Astrocyte (in vitro differentiated cells and primary cell): ENCODE data around the gene SLC35F2. TPM values are rescaled to one million over a fixed set of nuclear protein-coding genes. Genes with fewer than 3 reads are reported as not detected.

Experiments used
- DNase-seq: peaks from one replicate; pipeline ENCODE4 v3.0.0-alpha.2; 2010; ENCODE audit warnings: low read depth
- FAIRE-seq: peaks from 2 replicates; lab custom pipeline; 2011; peaks lifted over from hg19 to GRCh38; lab: Jason Lieb, UNC
- H2AFZ ChIP-seq: 2 replicates; pipeline ENCODE4 v1.6.0; 2012; ENCODE audit warnings: low read depth, low read length, inconsistent platforms
- H3K27ac ChIP-seq: 2 replicates; pipeline ENCODE4 v1.5.1; 2011; ENCODE audit warnings: low read depth, low read length, inconsistent platforms
- H3K27me3 ChIP-seq: 2 replicates; pipeline ENCODE4 v1.6.0; 2011; ENCODE audit warnings: low read length, inconsistent platforms; ENCODE audit not compliant: insufficient read depth
- H3K36me3 ChIP-seq: 2 replicates; pipeline ENCODE4 v1.5.1; 2011; ENCODE audit warnings: low read length, inconsistent platforms; ENCODE audit not compliant: insufficient read depth
- H3K4me1 ChIP-seq: 2 replicates; pipeline ENCODE4 v1.5.1; 2011; ENCODE audit warnings: low read length, inconsistent platforms; ENCODE audit not compliant: insufficient read depth
- H3K4me2 ChIP-seq: 2 replicates; pipeline ENCODE4 v1.6.0; 2012; ENCODE audit warnings: low read length, inconsistent platforms
- H3K4me3 ChIP-seq: 2 replicates; pipeline ENCODE4 v1.5.1; 2011; ENCODE audit warnings: low read depth, mild to moderate bottlenecking, low read length, inconsistent platforms; ENCODE audit not compliant: insufficient read depth
- H3K79me2 ChIP-seq: 2 replicates; pipeline ENCODE4 v1.6.0; 2012; ENCODE audit warnings: mild to moderate bottlenecking, low read length, inconsistent platforms; ENCODE audit not compliant: insufficient read depth
- H3K9ac ChIP-seq: 2 replicates; pipeline ENCODE4 v1.6.0; 2012; ENCODE audit warnings: mild to moderate bottlenecking, low read length, inconsistent platforms
- H3K9me3 ChIP-seq: 2 replicates; pipeline ENCODE4 v1.5.1; 2012; ENCODE audit warnings: low read depth, mild to moderate bottlenecking, low read length, inconsistent platforms; ENCODE audit not compliant: insufficient read depth
- H4K20me1 ChIP-seq: 2 replicates; pipeline ENCODE4 v1.6.0; 2012; ENCODE audit warnings: low read length, inconsistent platforms; ENCODE audit not compliant: insufficient read depth
- H3K27ac Mint-ChIP-seq: one replicate; pipeline ENCODE4 v1.8.0; 2021; ENCODE audit warnings: mild to moderate bottlenecking, mixed read lengths; ENCODE audit not compliant: unreplicated experiment
- H3K27me3 Mint-ChIP-seq: one replicate; pipeline ENCODE4 v1.8.0; 2021; ENCODE audit warnings: low read depth, mixed read lengths; ENCODE audit not compliant: unreplicated experiment
- H3K36me3 Mint-ChIP-seq: one replicate; pipeline ENCODE4 v1.8.0; 2021; ENCODE audit warnings: low read depth, mixed read lengths; ENCODE audit not compliant: unreplicated experiment
- H3K4me1 Mint-ChIP-seq: one replicate; pipeline ENCODE4 v1.8.0; 2021; ENCODE audit warnings: low read depth, mixed read lengths; ENCODE audit not compliant: unreplicated experiment
- H3K4me3 Mint-ChIP-seq: one replicate; pipeline ENCODE4 v1.8.0; 2021; ENCODE audit warnings: mild to moderate bottlenecking, moderate library complexity, mixed read lengths; ENCODE audit not compliant: unreplicated experiment
- H3K9me3 Mint-ChIP-seq: one replicate; pipeline ENCODE4 v1.8.0; 2021; ENCODE audit warnings: mild to moderate bottlenecking, mixed read lengths; ENCODE audit not compliant: unreplicated experiment
- CTCF ChIP-seq: IDR thresholded peaks from 2 replicates; pipeline ENCODE4 v1.5.1; 2011; ENCODE audit warnings: low read depth, mild to moderate bottlenecking, inconsistent platforms, low read length, moderate library complexity; ENCODE audit not compliant: insufficient read depth
- EZH2 ChIP-seq: IDR thresholded peaks from 2 replicates; pipeline ENCODE4 v1.6.1; 2012; ENCODE audit warnings: mild to moderate bottlenecking, low read length, inconsistent platforms; ENCODE audit not compliant: insufficient read depth
- total RNA-seq: library from RNA; stranded (reverse); gene quantifications from 2 replicates; pipeline ENCODE4 v1.2.1, GENCODE V29; 2021

Gene SLC35F2
- total RNA-seq, 1 donor from 2014 or later, result 52.5 TPM

GRCh38 chr11:107777110-107777509, 81.5 kb downstream of the SLC35F2 start:
- no peaks in the 10 kb centered on the region for H3K9me3 ChIP-seq
- Mint-ChIP-seq H3K27ac (no peak overlapping the region), H3K27me3 (no peaks in the 10 kb centered on the region), H3K4me1 (no peaks in the 10 kb centered on the region), H3K4me3 (no peak overlapping the region), H3K36me3 (no peaks in the 10 kb centered on the region), H3K9me3 (no peaks in the 10 kb centered on the region)
- H2AFZ ChIP-seq, result no peak overlapping the region
- no peak overlapping the region for H3K9ac ChIP-seq
- H4K20me1 ChIP-seq, result no peaks in the 10 kb centered on the region
- H3K36me3 ChIP-seq, result no peaks in the 10 kb centered on the region
- H3K4me3 ChIP-seq, result no peak overlapping the region
- FAIRE-seq (no peak), DNase-seq (no peak)
- no peaks in the 10 kb centered on the region for H3K79me2 ChIP-seq
- no peaks in the 10 kb centered on the region for H3K27me3 ChIP-seq
- H3K4me1 ChIP-seq, result no peaks in the 10 kb centered on the region
- H3K4me2 ChIP-seq, result no peak overlapping the region
- TF ChIP-seq CTCF, result no peak
- no peak for TF ChIP-seq EZH2
- no peak overlapping the region for H3K27ac ChIP-seq

DNA sequence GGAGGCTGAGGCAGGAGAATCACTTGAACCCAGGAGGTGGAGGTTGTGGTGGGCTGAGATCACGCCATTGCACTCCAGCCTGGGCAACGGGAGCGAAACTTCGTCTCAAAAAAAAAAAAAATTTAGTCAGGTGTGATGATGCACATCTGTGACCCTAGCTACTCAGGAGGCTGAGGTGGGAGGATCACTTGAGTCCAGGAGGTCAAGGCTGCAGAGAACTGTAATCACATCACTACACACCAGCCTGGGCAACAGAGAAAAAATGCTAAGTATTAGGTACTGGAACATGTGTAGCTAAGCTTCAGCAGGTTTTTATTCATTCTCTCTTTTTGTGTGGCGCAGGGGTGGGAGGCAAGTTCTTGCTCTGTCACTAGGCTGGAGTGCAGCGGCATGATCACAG, 82.5 kb downstream of the SLC35F2 start:
- Histone ChIP-seq H3K27ac (no peak overlapping the region), H4K20me1 (no peaks in the 10 kb centered on the region), H3K9ac (no peak overlapping the region), H2AFZ (no peak overlapping the region), H3K36me3 (no peaks in the 10 kb centered on the region), H3K4me3 (no peak overlapping the region), H3K4me2 (no peak overlapping the region), H3K4me1 (no peaks in the 10 kb centered on the region), H3K79me2 (no peaks in the 10 kb centered on the region), H3K9me3 (no peaks in the 10 kb centered on the region), H3K27me3 (no peaks in the 10 kb centered on the region)
- no peak for TF ChIP-seq CTCF
- no peak for TF ChIP-seq EZH2
- Mint-ChIP-seq H3K4me1 (no peaks in the 10 kb centered on the region), H3K27me3 (no peaks in the 10 kb centered on the region), H3K36me3 (no peaks in the 10 kb centered on the region), H3K27ac (no peak overlapping the region), H3K4me3 (no peak overlapping the region), H3K9me3 (no peaks in the 10 kb centered on the region)
- DNase-seq, result no peak
- FAIRE-seq, result no peak

- DNase-seq (peak; percentile 58), FAIRE-seq (no peak)
- Histone ChIP-seq H3K4me1 (peaks cover 19% of the 10 kb centered on the region), H3K9ac (peak overlapping the region; percentile 70), H3K27ac (peak overlapping the region; percentile 86), H3K4me2 (peak overlapping the region; percentile 76), H3K9me3 (no peaks in the 10 kb centered on the region), H3K4me3 (no peak overlapping the region), H3K36me3 (no peaks in the 10 kb centered on the region), H3K79me2 (no peaks in the 10 kb centered on the region), H2AFZ (peak overlapping the region; percentile 71), H3K27me3 (no peaks in the 10 kb centered on the region), H4K20me1 (no peaks in the 10 kb centered on the region)
- H3K36me3 Mint-ChIP-seq, result no peaks in the 10 kb centered on the region
- H3K27ac Mint-ChIP-seq, result peak overlapping the region; percentile 93
- peak overlapping the region; percentile 51 for H3K4me3 Mint-ChIP-seq
- H3K9me3 Mint-ChIP-seq, result no peaks in the 10 kb centered on the region
- no peak for TF ChIP-seq EZH2
- TF ChIP-seq CTCF, result no peak
- H3K27me3 Mint-ChIP-seq, result peaks cover 2% of the 10 kb centered on the region
- H3K4me1 Mint-ChIP-seq, result peaks cover 14% of the 10 kb centered on the region
Observed at GRCh38 chr11:107770551-107770951, 88.0 kb downstream of the SLC35F2 start.
